Activated gamma-delta T cell treated with anti-CD3 and anti-CD28 coated beads, Interleukin-2, amount 50 U/mL, for 16 hours (primary cell): ENCODE measurements around the gene GALNT10.

Experiments
- DNase-seq: peaks from one replicate; pipeline ENCODE4 v3.0.0-alpha.2; 2020; ENCODE audit warnings: low read depth

Gene GALNT10

DNA sequence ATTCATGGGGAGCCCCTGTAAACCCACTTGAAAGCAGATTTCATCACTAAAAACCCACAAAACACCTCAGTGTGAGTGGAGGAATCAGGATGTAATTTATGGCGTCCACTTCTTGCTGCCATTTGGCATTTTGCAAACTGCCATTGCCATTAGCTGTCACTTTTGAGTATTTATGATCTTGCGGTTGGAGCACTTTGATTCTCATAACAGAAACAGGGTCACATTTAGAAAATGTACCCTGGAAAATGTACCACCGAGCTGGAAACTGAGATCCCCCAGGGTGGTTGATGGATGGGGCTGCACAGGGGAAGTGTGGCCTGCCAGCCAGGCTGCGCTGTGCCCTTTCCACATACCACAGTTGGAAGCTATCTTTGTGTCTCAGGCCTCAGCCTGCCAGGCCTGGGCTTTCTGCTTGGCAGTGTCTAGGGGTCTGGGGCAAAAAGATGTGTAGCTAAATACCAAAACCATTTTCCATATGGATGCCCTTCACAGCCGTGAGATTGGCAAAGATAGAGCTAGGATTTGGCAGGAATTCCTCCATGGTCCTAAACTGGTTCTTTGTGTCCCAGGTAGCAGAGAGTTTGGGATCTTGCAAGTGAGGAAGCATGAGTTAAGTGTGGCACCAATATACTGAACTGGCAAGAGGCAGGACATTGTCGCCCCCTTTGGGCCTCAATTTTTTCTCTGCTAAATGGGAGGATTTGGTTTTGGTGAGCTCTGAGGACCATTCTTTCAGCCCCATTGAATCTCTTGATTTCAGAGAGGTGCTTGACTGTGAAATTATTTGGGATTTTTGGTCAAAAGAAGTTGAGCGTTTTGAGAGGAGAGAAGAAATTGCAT is 46.2 kb downstream of the GALNT10 start:
- no peak for DNase-seq

GRCh38 chr5:154237376-154237743 is 46.8 kb downstream of the GALNT10 start:
- DNase-seq, result no peak

- no peak for DNase-seq
Measured at GRCh38 chr5:154237946-154238345, 47.4 kb downstream of the GALNT10 start.

DNA sequence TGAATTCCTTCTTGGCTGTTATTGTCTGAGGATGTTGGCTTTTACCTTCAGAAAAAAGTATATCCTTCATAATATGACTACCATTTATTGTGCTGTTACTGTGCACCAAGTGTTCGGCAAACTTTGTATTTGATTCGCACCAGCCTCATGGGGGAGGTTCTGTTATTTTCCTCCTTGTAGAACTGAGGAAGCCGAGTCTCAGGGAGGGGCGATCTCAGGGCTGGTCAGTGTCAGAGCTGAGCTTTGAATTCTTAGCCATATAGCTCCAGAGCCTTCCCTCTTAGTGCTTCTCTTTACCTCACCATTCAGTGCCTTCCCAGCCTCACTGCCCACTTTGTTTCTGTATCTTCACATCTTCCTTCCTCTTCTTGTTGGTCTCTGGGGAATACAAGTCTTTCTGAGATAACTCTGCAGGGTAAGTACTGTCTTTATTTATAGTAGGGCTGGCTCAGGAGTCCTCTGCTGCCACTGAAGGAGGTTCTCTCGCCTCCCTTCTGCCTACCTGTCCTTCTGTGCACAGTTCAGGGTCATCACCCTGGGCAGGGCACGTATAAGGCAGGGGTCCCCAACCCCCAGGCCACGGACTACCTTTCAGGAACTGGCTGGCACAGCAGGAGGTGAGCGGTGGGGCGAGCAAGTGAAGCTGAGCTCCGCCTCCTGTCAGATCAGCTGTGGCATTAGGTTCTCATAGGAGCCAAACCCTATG is 48.4 kb downstream of the GALNT10 start:
- DNase-seq, result no peak

GRCh38 chr5:154240595-154240994 is 50.1 kb downstream of the GALNT10 start:
- DNase-seq, result no peak

DNA sequence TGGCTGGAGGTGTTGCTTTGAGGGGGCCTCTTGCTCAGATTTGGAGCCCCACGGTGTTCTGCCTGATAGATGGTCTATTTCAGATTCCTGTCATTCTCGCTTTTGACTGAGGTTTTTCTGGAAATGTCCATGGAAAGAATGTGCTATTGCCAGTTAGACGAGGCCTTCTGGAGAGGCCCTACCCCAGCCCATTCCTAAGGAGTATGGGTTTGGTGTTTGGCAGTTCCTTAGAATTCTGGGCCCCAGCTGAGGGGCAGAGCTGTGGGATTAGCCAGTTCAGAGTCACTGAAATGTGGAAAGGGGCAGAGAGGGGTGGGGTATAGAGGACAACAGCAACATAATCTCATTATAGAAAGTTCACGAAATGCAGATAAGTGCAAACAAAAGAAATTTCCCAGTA is 50.5 kb downstream of the GALNT10 start:
- no peak for DNase-seq

DNA sequence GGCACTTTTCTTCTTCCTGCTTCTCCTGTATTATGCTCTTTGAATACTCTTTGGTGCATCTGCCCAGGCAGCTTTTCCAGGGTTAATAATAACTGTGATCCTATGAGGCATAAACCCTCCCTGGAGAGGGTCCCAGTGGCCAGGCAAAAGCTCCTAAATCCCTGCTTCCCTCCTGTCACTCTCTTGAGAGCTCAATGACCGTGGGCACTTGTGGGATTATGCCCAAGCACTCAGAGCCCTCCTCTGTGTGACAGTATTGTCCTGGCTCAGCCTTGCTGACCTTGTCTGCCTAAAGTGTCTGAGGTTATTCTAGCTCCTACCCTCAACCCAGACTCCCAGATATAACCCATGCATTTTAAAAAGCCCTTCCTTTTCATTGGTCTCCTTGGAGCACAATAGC is 51.9 kb downstream of the GALNT10 start:
- no peak for DNase-seq

DNA sequence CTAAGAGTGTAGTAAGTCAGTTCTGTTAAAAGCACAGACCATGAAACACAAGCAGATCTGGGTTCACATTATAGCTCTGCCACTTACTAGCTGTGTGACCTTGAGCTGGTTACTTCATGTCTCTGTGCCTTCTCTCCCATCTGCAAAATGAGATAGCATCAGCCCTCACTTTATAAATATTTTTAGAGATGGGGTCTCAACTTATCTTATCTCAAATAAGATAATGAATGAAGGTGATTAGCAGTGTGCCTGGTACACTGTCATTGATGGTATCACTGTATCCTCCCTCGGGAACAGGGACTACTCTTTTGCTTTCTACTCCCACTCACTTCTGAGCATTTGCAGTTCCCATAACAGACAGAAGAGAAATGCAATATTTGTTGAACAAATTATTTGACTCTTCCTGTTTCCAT is 52.4 kb downstream of the GALNT10 start:
- no peak for DNase-seq

- no peak for DNase-seq
Measured at GRCh38 chr5:154243736-154244135, 53.2 kb downstream of the GALNT10 start.

DNA sequence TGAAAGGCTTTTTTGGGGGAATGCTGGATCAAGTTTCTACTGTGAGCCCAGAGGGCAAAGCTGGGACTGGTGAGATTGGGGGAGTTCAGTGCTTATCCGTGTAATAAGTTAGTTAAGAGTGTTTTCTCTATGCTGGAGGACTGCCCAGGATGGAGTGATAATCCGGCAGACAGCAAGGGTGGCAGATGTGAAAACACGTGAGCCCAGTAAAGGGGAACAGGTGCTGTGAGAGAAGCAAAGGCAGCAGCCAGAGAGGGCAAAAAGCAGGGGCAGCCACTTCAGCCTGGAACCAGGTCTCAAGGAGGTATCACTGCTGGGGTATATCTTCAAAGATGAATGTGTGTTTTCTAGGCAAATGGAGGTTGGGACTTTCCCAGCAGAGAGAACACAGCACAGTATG is 53.9 kb downstream of the GALNT10 start:
- DNase-seq, result no peak

GRCh38 chr5:154248691-154249090 is 58.2 kb downstream of the GALNT10 start:
- no peak for DNase-seq

GRCh38 chr5:154249826-154250225 is 59.3 kb downstream of the GALNT10 start:
- no peak for DNase-seq

GRCh38 chr5:154251529-154251928 is 61.0 kb downstream of the GALNT10 start:
- DNase-seq, result no peak

DNA sequence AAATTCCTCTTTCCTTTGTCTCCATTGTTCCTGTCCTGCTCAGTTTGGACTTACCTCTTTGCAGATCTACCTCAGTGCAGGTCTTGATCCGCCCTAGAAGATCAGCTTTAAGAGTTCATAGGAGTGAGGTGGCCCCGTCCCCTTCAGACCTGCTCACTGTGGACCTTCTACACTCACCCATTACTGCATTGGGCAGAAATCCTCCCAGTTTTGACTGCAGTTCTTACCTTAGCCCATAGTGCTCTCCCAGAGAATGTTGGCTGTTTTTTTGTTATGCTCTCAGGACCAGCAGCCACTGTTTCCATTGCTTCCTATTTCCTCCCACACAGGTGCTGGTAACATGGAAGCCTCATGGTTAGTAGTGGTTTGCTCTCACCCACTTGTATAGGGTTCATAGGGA is 63.3 kb downstream of the GALNT10 start:
- DNase-seq, result no peak

DNA sequence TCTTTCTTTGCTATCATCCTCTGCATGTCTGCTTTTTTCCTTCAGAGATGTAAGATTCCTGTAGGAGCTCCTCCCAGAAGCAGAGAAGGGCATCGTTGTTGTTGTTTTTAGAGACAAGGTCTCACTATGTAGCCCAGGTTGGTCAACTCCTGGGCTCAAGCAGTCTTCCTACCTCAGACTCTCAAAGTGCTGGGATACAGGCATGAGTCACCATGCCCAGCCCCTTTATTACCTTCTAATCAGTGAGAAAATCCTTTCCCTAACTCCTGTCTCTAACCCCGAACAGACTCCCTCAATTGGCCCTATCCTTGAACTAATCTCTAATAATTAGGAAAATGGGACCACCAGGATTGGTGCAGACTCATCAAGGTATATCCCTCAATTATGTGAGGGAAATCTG is 64.4 kb downstream of the GALNT10 start:
- no peak for DNase-seq

DNA sequence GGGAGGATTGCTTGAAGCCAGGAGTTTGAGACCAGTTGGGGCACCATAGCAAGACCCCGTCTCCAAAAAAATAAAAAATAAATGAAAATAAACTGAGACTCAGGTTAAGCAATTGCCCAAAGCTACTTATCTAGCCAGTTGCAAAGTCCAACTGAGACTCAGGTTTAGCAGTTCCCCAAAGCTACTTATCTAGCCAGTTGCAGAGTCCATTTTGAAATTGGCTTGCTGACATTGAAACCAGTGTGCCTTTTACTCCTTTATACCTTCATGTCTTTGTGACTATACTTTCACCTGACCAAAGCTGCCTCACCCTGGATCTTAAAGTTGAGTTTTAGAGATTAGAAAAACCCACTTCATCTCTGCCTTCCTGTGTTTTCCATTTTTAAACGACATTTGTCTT is 66.5 kb downstream of the GALNT10 start:
- DNase-seq, result no peak

DNA sequence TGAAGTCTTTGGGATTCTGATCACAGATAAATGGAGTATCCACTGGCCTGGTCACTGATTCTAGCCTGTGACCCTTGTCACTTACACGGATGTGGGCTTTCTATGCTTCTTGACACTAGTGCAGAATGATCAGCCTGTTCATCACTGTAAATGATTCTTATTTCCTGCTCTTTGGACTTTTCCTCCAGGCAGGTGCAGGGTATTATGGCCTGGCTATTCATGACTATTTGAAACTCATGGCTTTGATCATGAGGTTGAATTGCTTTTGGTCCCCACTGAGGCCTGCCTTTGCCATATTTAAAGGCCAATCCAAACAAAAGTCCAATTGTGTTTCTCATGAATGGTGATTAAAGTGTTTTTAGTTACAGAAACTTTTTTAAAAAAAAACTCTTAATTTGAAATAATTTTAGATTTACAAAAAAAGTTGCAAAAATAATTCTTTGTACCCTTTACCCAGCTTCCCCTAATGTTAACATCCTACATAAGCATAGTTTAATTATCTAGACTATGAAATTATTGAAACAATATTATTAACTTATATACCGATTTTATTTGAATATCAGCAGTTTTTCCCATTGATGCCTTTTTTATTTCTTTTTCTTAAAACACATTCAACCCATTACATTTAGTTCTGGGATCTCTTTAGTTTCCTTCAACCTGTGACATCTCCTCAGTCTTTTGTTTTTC is 68.1 kb downstream of the GALNT10 start:
- no peak for DNase-seq

DNA sequence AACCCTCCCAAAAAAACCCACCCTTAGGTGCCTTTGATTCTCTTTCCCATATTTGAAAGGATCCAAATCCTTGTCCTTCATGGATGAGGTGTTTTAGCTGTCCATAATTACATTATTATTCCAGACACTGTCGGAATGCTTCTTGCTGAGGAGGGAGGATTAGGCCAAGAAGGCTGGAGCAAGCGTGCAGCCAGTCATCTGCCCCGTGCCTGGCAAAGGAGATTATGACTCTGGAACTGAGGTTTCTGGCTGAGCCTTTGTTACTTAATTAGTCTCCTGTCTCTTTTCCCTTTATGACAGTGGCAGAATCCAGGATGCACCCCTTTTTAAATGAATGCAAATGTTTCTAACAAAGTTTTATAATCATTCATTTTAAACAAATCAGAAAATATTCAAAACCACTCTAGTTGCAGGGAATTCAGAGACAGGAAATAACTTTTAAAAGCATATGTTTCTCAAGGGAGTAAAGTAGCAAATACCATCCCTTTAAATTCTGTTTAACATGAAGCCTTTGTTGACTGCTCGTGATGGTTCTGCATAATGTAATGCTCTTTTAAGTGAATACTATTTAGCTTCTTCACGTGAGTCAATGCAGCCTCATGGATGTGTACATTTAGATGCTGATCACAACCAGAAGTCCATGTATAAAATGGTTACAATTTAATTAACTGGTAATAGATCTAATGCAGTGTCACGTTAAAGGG is 69.8 kb downstream of the GALNT10 start:
- no peak for DNase-seq

DNA sequence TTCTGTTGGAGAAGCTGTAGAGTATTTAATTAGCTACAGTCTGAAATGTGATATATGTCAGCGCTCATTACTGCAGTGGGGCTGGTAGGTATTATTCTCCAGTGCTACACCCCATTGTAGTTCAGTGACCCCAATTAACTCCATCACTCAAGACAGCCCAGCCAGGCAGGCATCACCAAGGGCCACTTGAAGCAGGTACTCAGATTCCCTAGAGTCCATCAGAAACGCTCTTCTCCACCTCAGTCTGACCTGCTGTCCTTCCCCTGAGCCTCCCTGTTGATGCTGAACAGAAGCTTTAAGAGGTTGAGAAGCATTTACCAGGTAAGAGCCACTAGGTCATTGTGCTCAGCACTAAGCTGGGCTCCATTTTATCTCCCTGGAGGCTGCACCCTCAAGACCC is 71.8 kb downstream of the GALNT10 start:
- no peak for DNase-seq

GRCh38 chr5:154264549-154265196 is 74.1 kb downstream of the GALNT10 start:
- DNase-seq, result no peak

GRCh38 chr5:154265197-154265773 is 74.8 kb downstream of the GALNT10 start:
- DNase-seq, result no peak

- DNase-seq, result no peak
Measured at GRCh38 chr5:154267516-154267915, 77.0 kb downstream of the GALNT10 start.
